OCI-LY1 (cell line): ENCODE results near the gene TCP11.

ENCODE experiments used
- EZH2 ChIP-seq: fragments of 200-600 bp; sonication (generic), shearing (Covaris generic); IDR thresholded peaks from 2 replicates; pipeline ENCODE4 v1.8.0; 2017; ENCODE audit warnings: borderline replicate concordance, mixed run types, mild to moderate bottlenecking, antibody characterized with exemption, low read length, moderate library complexity, mixed read lengths
- TF ChIP-seq, protein P1 (sequence below): fragments of 200-600 bp; sonication (generic), shearing (Covaris generic); IDR thresholded peaks from 2 replicates; pipeline ENCODE4 v1.5.1; 2017; ENCODE audit warnings: mild to moderate bottlenecking, antibody characterized with exemption, low read length, moderate library complexity, mixed read lengths

DNA sequence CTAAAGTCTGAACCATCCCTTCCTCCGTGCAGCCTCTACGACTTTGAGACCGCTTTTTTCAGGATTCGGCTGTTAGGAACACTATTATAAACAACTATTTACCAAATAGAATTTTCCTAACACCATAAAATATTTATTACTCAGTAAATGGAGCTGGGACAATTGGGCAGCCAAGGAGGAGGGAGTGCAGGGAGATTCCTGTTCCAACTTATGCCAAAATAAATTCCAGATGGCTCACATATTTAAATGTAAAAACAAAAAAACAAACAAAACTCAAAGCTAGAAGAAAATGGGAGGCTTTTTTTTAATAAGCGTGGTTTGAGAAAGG, 48.1 kb downstream of the TCP11 start:
- TF ChIP-seq EZH2: no peak
- TF ChIP-seq, protein P1, sequence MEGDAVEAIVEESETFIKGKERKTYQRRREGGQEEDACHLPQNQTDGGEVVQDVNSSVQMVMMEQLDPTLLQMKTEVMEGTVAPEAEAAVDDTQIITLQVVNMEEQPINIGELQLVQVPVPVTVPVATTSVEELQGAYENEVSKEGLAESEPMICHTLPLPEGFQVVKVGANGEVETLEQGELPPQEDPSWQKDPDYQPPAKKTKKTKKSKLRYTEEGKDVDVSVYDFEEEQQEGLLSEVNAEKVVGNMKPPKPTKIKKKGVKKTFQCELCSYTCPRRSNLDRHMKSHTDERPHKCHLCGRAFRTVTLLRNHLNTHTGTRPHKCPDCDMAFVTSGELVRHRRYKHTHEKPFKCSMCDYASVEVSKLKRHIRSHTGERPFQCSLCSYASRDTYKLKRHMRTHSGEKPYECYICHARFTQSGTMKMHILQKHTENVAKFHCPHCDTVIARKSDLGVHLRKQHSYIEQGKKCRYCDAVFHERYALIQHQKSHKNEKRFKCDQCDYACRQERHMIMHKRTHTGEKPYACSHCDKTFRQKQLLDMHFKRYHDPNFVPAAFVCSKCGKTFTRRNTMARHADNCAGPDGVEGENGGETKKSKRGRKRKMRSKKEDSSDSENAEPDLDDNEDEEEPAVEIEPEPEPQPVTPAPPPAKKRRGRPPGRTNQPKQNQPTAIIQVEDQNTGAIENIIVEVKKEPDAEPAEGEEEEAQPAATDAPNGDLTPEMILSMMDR: no peak
